HepG2 (cell line): ENCODE measurements around the gene CYSRT1. TPM values are rescaled to one million over a fixed set of nuclear protein-coding genes. Genes with fewer than 3 reads are reported as not detected.
A peak's percentile ranks its signal among the peaks of the same experiment; 100 is the strongest.

Source experiments
- ATAC-seq: fragments of 200-7000 bp; cut with Tn5 transposase; 3 replicates; pipeline ENCODE4 v1.9.1; 2020; ENCODE audit warnings: mild to moderate bottlenecking, moderate library complexity
- BruUV-seq: library from RNA; stranded (reverse); fragments of 400-500 nt; replicated peaks from 2 replicates; lab custom pipeline; 2021; lab: Mats Ljungman, UMichigan
- CTCF ChIA-PET: fragments of 300-600 bp; formaldehyde crosslinking; extraction: SDS; loops from one replicate; lab custom pipeline; 2021; ENCODE audit warnings: low total read pairs, inconsistent platforms, low intra/inter-chr PET ratio; lab: Yijun Ruan, JAX
- POLR2A ChIA-PET: fragments of 350-600 bp; sonication (Branson Sonifier 250); formaldehyde crosslinking; loops from one replicate; lab custom pipeline; 2020; ENCODE audit warnings: antibody characterized with exemption, inconsistent platforms; lab: Yijun Ruan, JAX
- DNase-seq: peaks from one replicate; pipeline ENCODE4 v3.0.0-alpha.2; 2015; ENCODE audit warnings: low spot score
- FAIRE-seq: peaks from 3 replicates; lab custom pipeline; 2011; peaks lifted over from hg19 to GRCh38; lab: Jason Lieb, UNC
- H2AFZ ChIP-seq: one replicate; pipeline ENCODE4 v1.6.1; 2011; ENCODE audit warnings: low read length, inconsistent platforms
- H3K27ac ChIP-seq: fragments of 300-600 bp; 3 replicates; pipeline ENCODE4 v1.8.0; 2011; ENCODE audit warnings: mixed run types, mild to moderate bottlenecking, mixed read lengths, low read length, inconsistent platforms; ENCODE audit not compliant: insufficient read depth; ENCODE audit errors: extremely low read length
- H3K27me3 ChIP-seq, 2 experiments: fragments of 200-600 bp in 1 of 2; 2 replicates in 1 of 2; 3 replicates in 1 of 2; pipeline versions ENCODE4 v1.6.0 to v1.8.0; 2011; ENCODE audit warnings: low read length in 2 of 2, mild to moderate bottlenecking in 2 of 2, moderate library complexity in 2 of 2, inconsistent platforms in 1 of 2; ENCODE audit not compliant: insufficient read depth in 2 of 2, control insufficient read depth in 1 of 2
- H3K36me3 ChIP-seq, 2 experiments: fragments of 200-600 bp in 1 of 2; replicated peaks in 1 of 2; 2 replicates in 1 of 2; 3 replicates in 1 of 2; pipeline versions ENCODE4 v1.5.1 to v1.8.0; 2011; ENCODE audit warnings: low read length in 2 of 2, inconsistent platforms in 1 of 2; ENCODE audit not compliant: insufficient read depth in 2 of 2, control insufficient read depth in 1 of 2
- H3K4me1 ChIP-seq: 2 replicates; pipeline ENCODE4 v1.5.1; 2012; ENCODE audit warnings: low read length, inconsistent platforms; ENCODE audit not compliant: insufficient read depth
- H3K4me2 ChIP-seq: 2 replicates; pipeline ENCODE4 v1.6.0; 2011; ENCODE audit warnings: low read depth, low read length, inconsistent platforms
- H3K4me3 ChIP-seq, 3 experiments: fragments of 200-600 bp in 1 of 3; sonication (generic), shearing (Covaris generic) in 1 of 3; replicated peaks in 1 of 3; 2 replicates each; pipeline ENCODE4 v1.5.1; 2011 to 2016; ENCODE audit warnings: low read length in 3 of 3, inconsistent platforms in 2 of 3, low read depth in 2 of 3, mild to moderate bottlenecking in 2 of 3, control low read depth in 1 of 3, mixed read lengths in 1 of 3; ENCODE audit not compliant: insufficient read depth in 1 of 3
- H3K79me2 ChIP-seq: one replicate; pipeline ENCODE4 v1.6.1; 2011; ENCODE audit warnings: low read length, inconsistent platforms; ENCODE audit not compliant: insufficient read depth
- H3K9ac ChIP-seq: 2 replicates; pipeline ENCODE4 v1.6.0; 2011; ENCODE audit warnings: mild to moderate bottlenecking, low read depth, low read length, inconsistent platforms; ENCODE audit not compliant: insufficient read depth
- H3K9me3 ChIP-seq: 2 replicates; pipeline ENCODE4 v1.5.1; 2012; ENCODE audit warnings: mild to moderate bottlenecking, low read length
- H4K20me1 ChIP-seq: 2 replicates; pipeline ENCODE4 v1.6.0; 2011; ENCODE audit warnings: inconsistent platforms, mild to moderate bottlenecking, low read length, moderate library complexity; ENCODE audit not compliant: insufficient read depth
- ATF1 ChIP-seq: IDR thresholded peaks from 2 replicates; pipeline ENCODE4 v1.6.1; 2016; ENCODE audit warnings: mild to moderate bottlenecking, control low read depth
- BCL3 ChIP-seq: sonication (generic); formaldehyde crosslinking; IDR thresholded peaks from 2 replicates; pipeline ENCODE4 v1.5.1; 2020; ENCODE audit warnings: mild to moderate bottlenecking, missing genetic modification reagents, moderate library complexity
- DDIT3 ChIP-seq: sonication (generic); formaldehyde crosslinking; IDR thresholded peaks from 2 replicates; pipeline ENCODE4 v1.4.0; 2020; ENCODE audit warnings: mild to moderate bottlenecking, missing genetic modification reagents
- DNMT3B ChIP-seq: conservative IDR thresholded peaks from 2 replicates; pipeline ENCODE4 v1.6.1; 2016; ENCODE audit warnings: missing biosample characterization, control low read depth
- ELF4 ChIP-seq: sonication (generic); formaldehyde crosslinking; IDR thresholded peaks from 2 replicates; pipeline ENCODE4 v1.5.0; 2020; ENCODE audit warnings: missing genetic modification reagents, mild to moderate bottlenecking, moderate library complexity, borderline replicate concordance
- KLF15 ChIP-seq: sonication (generic); formaldehyde crosslinking; IDR thresholded peaks from 2 replicates; pipeline ENCODE4 v1.8.1; 2023; ENCODE audit warnings: borderline replicate concordance, mild to moderate bottlenecking, inconsistent platforms, missing genetic modification reagents, mixed read lengths
- LCORL ChIP-seq, 2 experiments: fragments of 450-650 bp in 1 of 2; sonication (generic) in 1 of 2; formaldehyde crosslinking in 1 of 2; IDR thresholded peaks; 2 replicates each; pipeline versions ENCODE4 v1.5.0 to v1.6.1; 2017 to 2020; ENCODE audit warnings: antibody characterized with exemption in 1 of 2, missing genetic modification reagents in 1 of 2
- MTF2 ChIP-seq: sonication (generic); formaldehyde crosslinking; IDR thresholded peaks from 2 replicates; pipeline ENCODE4 v1.5.0; 2020; ENCODE audit warnings: missing genetic modification reagents, borderline replicate concordance
- MXD1 ChIP-seq: sonication (generic); formaldehyde crosslinking; IDR thresholded peaks from 2 replicates; pipeline ENCODE4 v1.4.0; 2020; ENCODE audit warnings: mild to moderate bottlenecking, missing genetic modification reagents
- NFRKB ChIP-seq: fragments of 450-650 bp; IDR thresholded peaks from 2 replicates; pipeline ENCODE4 v1.6.1; 2017
- NFYB ChIP-seq: sonication (generic); formaldehyde crosslinking; IDR thresholded peaks from 2 replicates; pipeline ENCODE4 v1.4.0; 2020; ENCODE audit warnings: missing genetic modification reagents
- POGK ChIP-seq: sonication (generic); formaldehyde crosslinking; conservative IDR thresholded peaks from 2 replicates; pipeline ENCODE4 v1.8.0; 2022; ENCODE audit warnings: mild to moderate bottlenecking, moderate library complexity, missing genetic modification reagents
- SMAD1 ChIP-seq: sonication (generic); formaldehyde crosslinking; IDR thresholded peaks from 2 replicates; pipeline ENCODE4 v1.4.0; 2020; ENCODE audit warnings: missing genetic modification reagents, low read depth, mild to moderate bottlenecking, borderline replicate concordance
- THRA ChIP-seq: sonication (generic); formaldehyde crosslinking; IDR thresholded peaks from 2 replicates; pipeline ENCODE4 v1.4.0; 2020; ENCODE audit warnings: missing genetic modification reagents, borderline replicate concordance
- ZBTB3 ChIP-seq: sonication (generic); formaldehyde crosslinking; IDR thresholded peaks from 2 replicates; pipeline ENCODE4 v1.4.0; 2020; ENCODE audit warnings: low read depth, mild to moderate bottlenecking, moderate library complexity, missing genetic modification reagents, borderline replicate concordance
- ZNF383 ChIP-seq: sonication (generic); formaldehyde crosslinking; IDR thresholded peaks from 2 replicates; pipeline ENCODE4 v1.4.0; 2020; ENCODE audit warnings: missing genetic modification reagents, mild to moderate bottlenecking, borderline replicate concordance
- ZNF501 ChIP-seq: sonication (generic); formaldehyde crosslinking; IDR thresholded peaks from 2 replicates; pipeline ENCODE4 v1.5.1; 2020; ENCODE audit warnings: mild to moderate bottlenecking, moderate library complexity, missing genetic modification reagents
- WGBS: methylation state at CpG from one replicate; pipeline ENCODE4 v1.1.6; 2017; ENCODE audit warnings: low lambda C conversion rate; 5-methylcytosine and 5-hydroxymethylcytosine counted together
- in situ Hi-C: cut with HindIII; loops from 2 replicates; pipeline ENCODE4 v1.10.0; 2017; ENCODE audit warnings: low pct_unique_long_range_greater_than_20kb; ENCODE audit not compliant: extremely low pct_ligation_motif_present
- intact Hi-C: fragments of 100-400 bp; cut with micrococcal nuclease; formaldehyde crosslinking; loops from one replicate; pipeline ENCODE4 v1.10.0; 2022; ENCODE audit not compliant: unreplicated experiment
- polyA plus RNA-seq, 8 experiments: library from polyadenylated mRNA; depleted of rRNA in 3 of 8; stranded (reverse) in 7 of 8; unstranded in 1 of 8; fragments of >200 nt; fragmentation: Illumina TruSeq in 4 of 8; extraction: Trizol in 4 of 8; gene quantifications; 2 replicates each; pipeline versions ENCODE4 v1.2.1 to v1.2.3, GENCODE V29; 2011 to 2016; ENCODE audit warnings: low read depth in 4 of 8, missing spikeins in 1 of 8, mixed read lengths in 1 of 8; ENCODE audit not compliant: insufficient read depth in 1 of 8
- total RNA-seq, 5 experiments: library from RNA; depleted of rRNA; stranded (reverse); fragments of >200 nt; fragmentation: Illumina TruSeq; extraction: Trizol; gene quantifications; 2 replicates each; pipeline ENCODE4 v1.2.3, GENCODE V29; 2016; ENCODE audit warnings: low read depth in 1 of 5

The CYSRT1 gene
- total and polyA plus RNA-seq, 2 of the 13 experiments (the other 11 are each of a cell fraction or from before 2014, with no cell fraction given): 1.5 to 2.1 TPM

GRCh38 chr9:137254624-137255447 is 29.9 kb downstream of the CYSRT1 start, which contains the start of gene NELFB:
Gene NELFB, plus strand, starts transcription at chr9:137255327.
- H3K27ac ChIP-seq: peak within 1 kb of the TSS; percentile 80
- H3K4me2 ChIP-seq: peak within 1 kb of the TSS; percentile 91
- H4K20me1 ChIP-seq: no peaks in the 10 kb centered on the region
- peaks cover 18% of the 10 kb centered on the region for H3K79me2 ChIP-seq
- intact Hi-C loops (no loop called here), in situ Hi-C loops (no loop called here)
- peak; percentile 53 for ATAC-seq
- no peaks in the 10 kb centered on the region; a peak in 1 of 5 replicates for H3K27me3 ChIP-seq
- no peak within 1 kb of the TSS for H2AFZ ChIP-seq
- peak within 1 kb of the TSS; percentile 91 to 98 (median 91) for H3K4me3 ChIP-seq
- POLR2A ChIA-PET: interaction anchor here (0.8 to 14.2 kb wide), 15 partner anchors 12 to 199 kb away, joined by 3 to 317 read pairs (median 4); partner anchors contain the start of genes ANAPC2, ENTPD8, EXD3 and NOXA1
- no peaks in the 10 kb centered on the region for H3K9me3 ChIP-seq
- peak; percentile 76 for DNase-seq
- CTCF ChIA-PET: no interaction called here
- WGBS: 4% methylated on average over 8 of the region's 105 CpGs
- peaks cover 11 to 17% of the 10 kb centered on the region in 2 experiments; a peak in 4 of 5 replicates for H3K36me3 ChIP-seq
- peaks cover 57% of the 10 kb centered on the region for H3K4me1 ChIP-seq
- FAIRE-seq: no peak
- peak within 1 kb of the TSS; percentile 86 for H3K9ac ChIP-seq
- TSS peak; percentile 69 for BruUV-seq
- TF ChIP-seq LCORL (IDR thresholded peaks at IDR 0.05) (no peak), LCORL (CRISPR knock-in tag; IDR thresholded peaks at IDR 0.05) (no peak), ELF4 (no peak), ZNF383 (CRISPR knock-in tag) (no peak), SMAD1 (no peak; the same call in 1 of the 2 replicates), KLF15 (CRISPR knock-in tag) (no peak), NFRKB (no peak), BCL3 (CRISPR knock-in tag) (no peak; the same call in 1 of the 2 replicates), DDIT3 (0 out of 2 replicates have a peak, but pooled peaks have one; percentile 31), POGK (CRISPR knock-in tag) (no peak), ZNF501 (peak; percentile 7; the same call in 1 of the 2 replicates), DNMT3B (CRISPR knock-in tag) (no peak), ATF1 (CRISPR knock-in tag) (no peak), MTF2 (CRISPR knock-in tag) (no peak), MXD1 (CRISPR knock-in tag) (peak; percentile 38; the same call in 1 of the 2 replicates), NFYB (no peak; the same call in 1 of the 2 replicates), ZBTB3 (CRISPR knock-in tag) (no peak), THRA (CRISPR knock-in tag) (0 out of 2 replicates have a peak, but pooled peaks have one; percentile 4)
